Subcutaneous abdominal adipose tissue (tissue), 5 donors: ENCODE measurements around the gene TEKT2.

ENCODE experiments used
- H3K27ac ChIP-seq: one replicate; pipeline ENCODE4 v1.7.0; 2013; ENCODE audit warnings: low read depth, mild to moderate bottlenecking, inconsistent platforms, low read length, moderate library complexity
- H3K27me3 ChIP-seq, 5 donors: one replicate each; pipeline ENCODE4 v1.7.0; 2013; ENCODE audit warnings: low read length in 5 of 5, inconsistent platforms in 1 of 5; ENCODE audit not compliant: control insufficient read depth in 5 of 5, insufficient read depth in 4 of 5
- H3K36me3 ChIP-seq, 5 donors: one replicate each; pipeline ENCODE4 v1.7.0; 2013; ENCODE audit warnings: low read length in 5 of 5; ENCODE audit not compliant: control insufficient read depth in 5 of 5, insufficient read depth in 5 of 5
- H3K4me1 ChIP-seq, 5 donors: one replicate each; pipeline ENCODE4 v1.7.0; 2013; ENCODE audit warnings: low read length in 5 of 5, mild to moderate bottlenecking in 3 of 5, moderate library complexity in 1 of 5; ENCODE audit not compliant: control insufficient read depth in 5 of 5, insufficient read depth in 5 of 5
- H3K4me3 ChIP-seq, 5 donors: one replicate each; pipeline ENCODE4 v1.7.0; 2013; ENCODE audit warnings: low read length in 5 of 5, low read depth in 1 of 5
- H3K9ac ChIP-seq, 5 donors: one replicate each; pipeline ENCODE4 v1.7.0; 2013; ENCODE audit warnings: low read length in 5 of 5, mild to moderate bottlenecking in 4 of 5, moderate library complexity in 3 of 5
- H3K9me3 ChIP-seq, 5 donors: one replicate each; pipeline ENCODE4 v1.7.0; 2013; ENCODE audit warnings: low read length in 5 of 5; ENCODE audit not compliant: control insufficient read depth in 5 of 5
- donor health status: healthy.
- donor health status: healthy.
- donor health status: healthy.
- donor health status: healthy.
- donor health status: healthy.

The TEKT2 gene

GRCh38 chr1:36070349-36070748 lies 13.5 kb upstream of the TEKT2 start:
- Histone ChIP-seq H3K27me3 (no peaks in the 10 kb centered on the region), H3K4me3 (no peak overlapping the region), H3K9me3 (no peaks in the 10 kb centered on the region), H3K9ac (no peak overlapping the region), H3K4me1 (no peaks in the 10 kb centered on the region), H3K27ac (no peak overlapping the region), H3K36me3 (peaks cover 0 to 6% (median 0%) of the 10 kb centered on the region in 5 donors)

- Histone ChIP-seq H3K27ac (no peak overlapping the region), H3K9ac (no peak overlapping the region), H3K36me3 (no peaks in the 10 kb centered on the region), H3K4me3 (no peak overlapping the region), H3K4me1 (peaks cover 0 to 4% (median 0%) of the 10 kb centered on the region in 5 donors), H3K27me3 (no peaks in the 10 kb centered on the region), H3K9me3 (no peaks in the 10 kb centered on the region)
Measured at GRCh38 chr1:36076979-36077573, 6.8 kb upstream of the TEKT2 start.

- Histone ChIP-seq H3K36me3 (no peaks in the 10 kb centered on the region), H3K9ac (no peak overlapping the region), H3K27me3 (peaks cover 0 to 13% (median 4%) of the 10 kb centered on the region in 5 donors), H3K4me1 (peaks cover 1 to 16% (median 10%) of the 10 kb centered on the region in 5 donors), H3K4me3 (no peak overlapping the region), H3K9me3 (no peaks in the 10 kb centered on the region), H3K27ac (no peak overlapping the region)
Measured at GRCh38 chr1:36080236-36080635, 3.7 kb upstream of the TEKT2 start.

- Histone ChIP-seq H3K36me3 (no peaks in the 10 kb centered on the region), H3K27me3 (peaks cover 0 to 13% (median 4%) of the 10 kb centered on the region in 5 donors), H3K27ac (no peak overlapping the region), H3K4me1 (peaks cover 1 to 16% (median 10%) of the 10 kb centered on the region in 5 donors), H3K9me3 (no peaks in the 10 kb centered on the region), H3K9ac (no peak overlapping the region), H3K4me3 (no peak overlapping the region)
Measured at GRCh38 chr1:36080801-36081200, 3.1 kb upstream of the TEKT2 start.

- Histone ChIP-seq H3K27ac (no peak overlapping the region), H3K27me3 (peaks cover 0 to 13% (median 4%) of the 10 kb centered on the region in 5 donors), H3K4me1 (peaks cover 1 to 15% (median 8%) of the 10 kb centered on the region in 5 donors), H3K9ac (no peak overlapping the region), H3K9me3 (no peaks in the 10 kb centered on the region), H3K36me3 (no peaks in the 10 kb centered on the region), H3K4me3 (no peak overlapping the region)
Measured at GRCh38 chr1:36081926-36082485, 1.9 kb upstream of the TEKT2 start.

- Histone ChIP-seq H3K9me3 (no peaks in the 10 kb centered on the region), H3K4me3 (no peak overlapping the region), H3K27me3 (peaks cover 0 to 13% (median 4%) of the 10 kb centered on the region in 5 donors), H3K4me1 (peaks cover 1 to 19% (median 11%) of the 10 kb centered on the region in 5 donors), H3K36me3 (no peaks in the 10 kb centered on the region), H3K27ac (no peak overlapping the region), H3K9ac (no peak overlapping the region)
Measured at GRCh38 chr1:36083219-36083618, 675 bp upstream of the TEKT2 start.

GRCh38 chr1:36084497-36085115 lies 712 bp downstream of the TEKT2 start:
- H3K9ac ChIP-seq, result peak overlapping the region in 3 of 5 donors; percentile 15 to 78 (median 68)
- no peaks in the 10 kb centered on the region for H3K36me3 ChIP-seq
- peaks cover 3 to 28% (median 20%) of the 10 kb centered on the region in 5 donors for H3K4me1 ChIP-seq
- H3K27ac ChIP-seq, result no peak overlapping the region
- H3K4me3 ChIP-seq, result peak overlapping the region; percentile 48 to 65 (median 59)
- no peaks in the 10 kb centered on the region for H3K9me3 ChIP-seq
- peaks cover 0 to 13% (median 4%) of the 10 kb centered on the region in 5 donors for H3K27me3 ChIP-seq

GRCh38 chr1:36085126-36085525 lies 1.2 kb downstream of the TEKT2 start:
- no peak overlapping the region for H3K4me3 ChIP-seq
- H3K9me3 ChIP-seq, result no peaks in the 10 kb centered on the region
- H3K27ac ChIP-seq, result no peak overlapping the region
- peaks cover 0 to 13% (median 4%) of the 10 kb centered on the region in 5 donors for H3K27me3 ChIP-seq
- peaks cover 4 to 34% (median 25%) of the 10 kb centered on the region in 5 donors for H3K4me1 ChIP-seq
- H3K9ac ChIP-seq, result no peak overlapping the region
- H3K36me3 ChIP-seq, result no peaks in the 10 kb centered on the region

- Histone ChIP-seq H3K4me3 (no peak overlapping the region), H3K9ac (no peak overlapping the region), H3K27me3 (peaks cover 0 to 13% (median 4%) of the 10 kb centered on the region in 5 donors), H3K36me3 (peaks cover 0 to under 1% (median 0%) of the 10 kb centered on the region in 5 donors), H3K9me3 (no peaks in the 10 kb centered on the region), H3K4me1 (peaks cover 4 to 35% (median 28%) of the 10 kb centered on the region in 5 donors), H3K27ac (no peak overlapping the region)
Measured at GRCh38 chr1:36085686-36086526, 2.0 kb downstream of the TEKT2 start.
